CD4-positive, alpha-beta memory T cell (primary cell): ENCODE measurements around the gene TTYH3. TPM values are rescaled to one million over a fixed set of nuclear protein-coding genes. Genes with fewer than 3 reads are reported as not detected.
"Not testable (repeated sequence)": the region's sequence is repeated elsewhere in the genome, so short reads cannot be mapped to it uniquely, and the experiment has no call there.

ENCODE experiments used
- CTCF ChIA-PET: fragments of 350-600 bp; sonication (Branson Sonifier 250); formaldehyde crosslinking; loops from one replicate; lab custom pipeline; 2021; ENCODE audit warnings: inconsistent platforms; ENCODE audit not compliant: partially characterized antibody; lab: Charles Lee
- POLR2A ChIA-PET: fragments of 350-600 bp; sonication (Branson Sonifier 250); formaldehyde crosslinking; loops from one replicate; lab custom pipeline; 2021; ENCODE audit not compliant: partially characterized antibody; lab: Charles Lee
- DNase-seq, 5 donors: peaks; one replicate each; pipeline versions ENCODE4 v3.0.0 to v3.0.0-alpha.2; 2020 to 2022; ENCODE audit warnings: mixed read lengths in 1 of 5
- H3K27ac ChIP-seq: one replicate; pipeline ENCODE4 v1.7.0; 2013; ENCODE audit warnings: low read depth, low read length
- H3K27me3 ChIP-seq: 2 replicates; pipeline ENCODE4 v1.7.0; 2013; ENCODE audit warnings: mild to moderate bottlenecking, low read length, moderate library complexity; ENCODE audit not compliant: insufficient read depth
- H3K36me3 ChIP-seq: 2 replicates; pipeline ENCODE4 v1.7.0; 2013; ENCODE audit warnings: mild to moderate bottlenecking, low read length, moderate library complexity; ENCODE audit not compliant: insufficient read depth
- H3K4me1 ChIP-seq: 2 replicates; pipeline ENCODE4 v1.7.0; 2013; ENCODE audit warnings: mild to moderate bottlenecking, low read length, moderate library complexity; ENCODE audit not compliant: insufficient read depth
- H3K4me3 ChIP-seq, 2 donors: one replicate each; pipeline ENCODE4 v1.7.0; 2013; ENCODE audit warnings: low read length in 2 of 2, mild to moderate bottlenecking in 1 of 2
- H3K9me3 ChIP-seq, 2 donors: one replicate each; pipeline ENCODE4 v1.7.0; 2013; ENCODE audit warnings: low read length in 2 of 2, control low read depth in 1 of 2; ENCODE audit not compliant: control insufficient read depth in 1 of 2
- H3K27ac Mint-ChIP-seq, 7 donors: one replicate each; pipeline ENCODE4 v1.8.0; 2020 to 2021; ENCODE audit warnings: mixed read lengths in 7 of 7, mild to moderate bottlenecking in 6 of 7, inconsistent platforms in 3 of 7, moderate library complexity in 3 of 7
- H3K27me3 Mint-ChIP-seq, 2 donors: one replicate each; pipeline ENCODE4 v1.8.0; 2020 to 2021; ENCODE audit warnings: mixed read lengths in 2 of 2
- H3K36me3 Mint-ChIP-seq, 2 donors: one replicate each; pipeline ENCODE4 v1.8.0; 2020 to 2021; ENCODE audit warnings: mixed read lengths in 2 of 2, inconsistent platforms in 1 of 2, mild to moderate bottlenecking in 1 of 2
- H3K4me1 Mint-ChIP-seq, 4 donors: one replicate each; pipeline ENCODE4 v1.8.0; 2020 to 2021; ENCODE audit warnings: mixed read lengths in 4 of 4, mild to moderate bottlenecking in 1 of 4
- H3K4me3 Mint-ChIP-seq, 8 donors: one replicate each; pipeline ENCODE4 v1.8.0; 2020 to 2021; ENCODE audit warnings: mixed read lengths in 8 of 8, mild to moderate bottlenecking in 7 of 8, moderate library complexity in 6 of 8, inconsistent platforms in 3 of 8
- H3K9me3 Mint-ChIP-seq, 8 donors: one replicate each; pipeline ENCODE4 v1.8.0; 2020 to 2021; ENCODE audit warnings: mixed read lengths in 8 of 8, mild to moderate bottlenecking in 5 of 8, inconsistent platforms in 3 of 8, moderate library complexity in 1 of 8
- intact Hi-C: fragments of 100-400 bp; cut with micrococcal nuclease; formaldehyde crosslinking; loops from one replicate; pipeline ENCODE4 v1.15.1; 2023
- polyA plus RNA-seq, 2 donors: library from polyadenylated mRNA; unstranded; fragments of 300-500 nt; fragmentation: Illumina TruSeq; gene quantifications; one replicate each; pipeline ENCODE4 v1.2.3, GENCODE V29; 2021
- total RNA-seq, 2 experiments: library from RNA; stranded (reverse); gene quantifications; one replicate each; pipeline ENCODE4 v1.2.3, GENCODE V29; 2021

Gene TTYH3
- total and polyA plus RNA-seq, 4 experiments from 2014 or later, result 0.14 to 12.0 (median 5.8) TPM

DNA sequence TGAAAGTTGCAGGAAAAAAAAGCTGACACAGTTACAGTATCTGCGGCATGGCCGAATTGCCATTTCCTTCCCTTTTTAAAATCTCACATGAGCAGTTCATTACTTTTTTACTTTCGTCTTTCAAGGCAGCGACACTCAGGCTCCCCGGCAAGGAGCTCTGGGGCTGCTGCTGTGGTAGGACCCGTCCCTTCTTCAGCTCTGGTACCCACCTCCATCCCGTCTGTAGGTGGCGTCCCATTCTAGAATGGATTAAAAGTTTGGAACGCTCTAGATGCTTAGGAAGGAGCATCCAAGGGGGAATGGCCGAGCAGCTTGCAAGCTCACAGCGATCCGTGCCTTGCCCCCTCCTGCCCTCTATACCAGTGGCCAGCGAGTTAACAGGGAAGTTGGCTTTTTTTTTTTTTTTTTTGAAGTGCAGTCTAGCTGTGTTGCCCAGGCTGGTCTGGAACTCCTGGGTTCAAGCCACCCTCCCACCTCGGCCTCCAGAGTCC is 22.8 kb upstream of the TTYH3 start:
- intact Hi-C loops, result no loop called here
- H3K36me3 Mint-ChIP-seq, result no peaks in the 10 kb centered on the region
- DNase-seq, result peak in 2 of 5 donors; percentile 6 to 17
- no peaks in the 10 kb centered on the region for H3K9me3 Mint-ChIP-seq
- Histone ChIP-seq H3K4me3 (no peak overlapping the region), H3K4me1 (no peaks in the 10 kb centered on the region), H3K36me3 (no peaks in the 10 kb centered on the region), H3K9me3 (no peaks in the 10 kb centered on the region), H3K27me3 (no peaks in the 10 kb centered on the region), H3K27ac (no peak overlapping the region)
- no peaks in the 10 kb centered on the region for H3K27me3 Mint-ChIP-seq
- POLR2A ChIA-PET, result interaction anchor here (1.4 kb wide), 1 partner anchor 23 kb away, joined by 3 read pairs; the partner anchor contains the start of gene TTYH3
- H3K4me1 Mint-ChIP-seq, result peaks cover 0 to 8% (median 3%) of the 10 kb centered on the region in 4 donors
- peak overlapping the region in 1 of 7 donors; percentile 18 for H3K27ac Mint-ChIP-seq
- CTCF ChIA-PET, result interaction anchor here (0.8 to 1.7 kb wide), 8 partner anchors 17 to 158 kb away, joined by 3 to 5 read pairs (median 3); no protein-coding TSS in a partner anchor
- H3K4me3 Mint-ChIP-seq, result peak overlapping the region in 6 of 8 donors; percentile 24 to 63 (median 38)

- H3K36me3 ChIP-seq, H3K9me3 ChIP-seq, H3K4me3 ChIP-seq, H3K27ac Mint-ChIP-seq, H3K27ac ChIP-seq, POLR2A ChIA-PET, H3K36me3 Mint-ChIP-seq, H3K4me1 Mint-ChIP-seq, H3K9me3 Mint-ChIP-seq, H3K4me1 ChIP-seq, H3K4me3 Mint-ChIP-seq, intact Hi-C loops, H3K27me3 Mint-ChIP-seq, DNase-seq, H3K27me3 ChIP-seq: not testable (repeated sequence)
- CTCF ChIA-PET, result interaction anchor here (0.8 to 1.7 kb wide), 2 partner anchors 100 to 101 kb away, joined by 3 to 5 read pairs; no protein-coding TSS in a partner anchor
These were observed 22.1 kb upstream of the TTYH3 start for GRCh38 chr7:2609646-2610045.

GRCh38 chr7:2610466-2610865 is 21.3 kb upstream of the TTYH3 start:
- Mint-ChIP-seq H3K4me1 (peaks cover 0 to 8% (median 3%) of the 10 kb centered on the region in 4 donors), H3K4me3 (no peak overlapping the region), H3K36me3 (no peaks in the 10 kb centered on the region), H3K9me3 (no peaks in the 10 kb centered on the region), H3K27me3 (no peaks in the 10 kb centered on the region), H3K27ac (peak overlapping the region in 1 of 7 donors; percentile 47)
- Histone ChIP-seq H3K27me3 (no peaks in the 10 kb centered on the region), H3K27ac (no peak overlapping the region), H3K4me1 (no peaks in the 10 kb centered on the region), H3K4me3 (no peak overlapping the region), H3K9me3 (no peaks in the 10 kb centered on the region), H3K36me3 (no peaks in the 10 kb centered on the region)
- intact Hi-C loops, result no loop called here
- ChIA-PET CTCF (interaction anchor here (1.0 to 1.7 kb wide), 2 partner anchors 14 to 99 kb away, joined by 3 to 4 read pairs; no protein-coding TSS in a partner anchor), POLR2A (no interaction called here)
- DNase-seq, result no peak

- no peak overlapping the region for H3K4me3 Mint-ChIP-seq
- H3K36me3 Mint-ChIP-seq, result no peaks in the 10 kb centered on the region
- H3K9me3 Mint-ChIP-seq, result no peaks in the 10 kb centered on the region
- no peaks in the 10 kb centered on the region for H3K27me3 ChIP-seq
- H3K4me1 ChIP-seq, result no peaks in the 10 kb centered on the region
- no peak overlapping the region for H3K27ac ChIP-seq
- intact Hi-C loops, result no loop called here
- no peaks in the 10 kb centered on the region for H3K36me3 ChIP-seq
- POLR2A ChIA-PET, result no interaction called here
- no peaks in the 10 kb centered on the region for H3K9me3 ChIP-seq
- H3K27me3 Mint-ChIP-seq, result no peaks in the 10 kb centered on the region
- no peak overlapping the region for H3K27ac Mint-ChIP-seq
- CTCF ChIA-PET, result interaction anchor here (1.0 to 1.7 kb wide), 2 partner anchors 14 to 99 kb away, joined by 3 to 4 read pairs; no protein-coding TSS in a partner anchor
- peaks cover 0 to 8% (median 3%) of the 10 kb centered on the region in 4 donors for H3K4me1 Mint-ChIP-seq
- no peak for DNase-seq
- no peak overlapping the region for H3K4me3 ChIP-seq
These were observed 20.9 kb upstream of the TTYH3 start for GRCh38 chr7:2610898-2611297.

DNA sequence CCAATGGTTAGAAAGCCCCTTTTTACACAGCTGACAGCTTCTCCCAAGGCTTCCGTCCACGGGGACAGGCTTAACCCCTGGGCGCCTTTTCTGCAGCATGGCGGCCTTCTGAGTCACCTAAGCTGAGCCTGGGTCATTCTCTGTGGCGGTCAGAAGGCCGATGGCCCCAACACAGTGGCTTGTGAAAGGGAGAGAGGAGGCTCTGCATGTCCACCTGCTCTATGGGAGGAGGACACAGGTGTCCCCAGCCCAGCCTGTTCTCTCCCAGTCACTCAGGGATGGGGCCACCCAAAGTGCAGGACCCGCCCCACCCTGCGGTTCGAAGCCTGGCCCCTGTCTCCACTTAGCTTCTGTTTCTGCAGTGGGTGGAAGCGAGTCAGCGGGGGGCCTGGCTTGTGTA is 20.4 kb upstream of the TTYH3 start:
- intact Hi-C loops, result no loop called here
- DNase-seq, result no peak
- H3K27me3 ChIP-seq, result no peaks in the 10 kb centered on the region
- no peaks in the 10 kb centered on the region for H3K9me3 Mint-ChIP-seq
- ChIA-PET POLR2A (no interaction called here), CTCF (interaction anchor here (1.2 to 1.7 kb wide), 2 partner anchors 38 to 98 kb away, joined by 3 to 4 read pairs; no protein-coding TSS in a partner anchor)
- peaks cover 0 to 8% (median 3%) of the 10 kb centered on the region in 4 donors for H3K4me1 Mint-ChIP-seq
- H3K4me1 ChIP-seq, result no peaks in the 10 kb centered on the region
- H3K27ac ChIP-seq, result no peak overlapping the region
- H3K4me3 ChIP-seq, result no peak overlapping the region
- H3K27ac Mint-ChIP-seq, result no peak overlapping the region
- no peaks in the 10 kb centered on the region for H3K36me3 ChIP-seq
- H3K27me3 Mint-ChIP-seq, result no peaks in the 10 kb centered on the region
- H3K9me3 ChIP-seq, result no peaks in the 10 kb centered on the region
- H3K4me3 Mint-ChIP-seq, result no peak overlapping the region
- no peaks in the 10 kb centered on the region for H3K36me3 Mint-ChIP-seq

DNA sequence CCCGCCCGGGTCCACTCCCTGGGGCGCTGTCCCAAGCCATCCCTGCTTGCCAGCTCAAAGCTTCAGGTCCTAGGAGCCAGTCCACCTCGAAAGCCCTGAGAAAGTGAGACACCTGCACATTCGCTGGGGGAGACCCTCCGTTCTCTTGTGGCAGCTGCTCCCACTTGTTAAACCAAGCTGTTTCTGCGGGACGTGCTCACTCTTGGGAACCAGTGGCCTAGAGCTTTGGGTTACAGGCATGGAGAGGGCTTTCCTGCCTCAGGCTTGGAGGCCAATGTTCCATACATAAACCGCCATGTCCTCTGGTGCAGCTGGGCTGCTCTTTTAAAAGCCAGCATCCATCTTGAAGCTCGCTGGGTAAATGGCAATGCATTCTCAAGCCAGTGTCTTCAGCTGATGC is 19.9 kb upstream of the TTYH3 start:
- no peak for DNase-seq
- Mint-ChIP-seq H3K27ac (no peak overlapping the region), H3K36me3 (no peaks in the 10 kb centered on the region), H3K9me3 (no peaks in the 10 kb centered on the region), H3K4me3 (no peak overlapping the region), H3K4me1 (peaks cover 0 to 8% (median 3%) of the 10 kb centered on the region in 4 donors), H3K27me3 (no peaks in the 10 kb centered on the region)
- ChIA-PET CTCF (interaction anchor here (0.9 to 1.7 kb wide), 4 partner anchors 11 to 98 kb away, joined by 3 to 4 read pairs (median 3); no protein-coding TSS in a partner anchor), POLR2A (no interaction called here)
- H3K4me1 ChIP-seq, result no peaks in the 10 kb centered on the region
- intact Hi-C loops, result no loop called here
- H3K27me3 ChIP-seq, result no peaks in the 10 kb centered on the region
- no peak overlapping the region for H3K4me3 ChIP-seq
- no peaks in the 10 kb centered on the region for H3K9me3 ChIP-seq
- no peak overlapping the region for H3K27ac ChIP-seq
- no peaks in the 10 kb centered on the region for H3K36me3 ChIP-seq

DNA sequence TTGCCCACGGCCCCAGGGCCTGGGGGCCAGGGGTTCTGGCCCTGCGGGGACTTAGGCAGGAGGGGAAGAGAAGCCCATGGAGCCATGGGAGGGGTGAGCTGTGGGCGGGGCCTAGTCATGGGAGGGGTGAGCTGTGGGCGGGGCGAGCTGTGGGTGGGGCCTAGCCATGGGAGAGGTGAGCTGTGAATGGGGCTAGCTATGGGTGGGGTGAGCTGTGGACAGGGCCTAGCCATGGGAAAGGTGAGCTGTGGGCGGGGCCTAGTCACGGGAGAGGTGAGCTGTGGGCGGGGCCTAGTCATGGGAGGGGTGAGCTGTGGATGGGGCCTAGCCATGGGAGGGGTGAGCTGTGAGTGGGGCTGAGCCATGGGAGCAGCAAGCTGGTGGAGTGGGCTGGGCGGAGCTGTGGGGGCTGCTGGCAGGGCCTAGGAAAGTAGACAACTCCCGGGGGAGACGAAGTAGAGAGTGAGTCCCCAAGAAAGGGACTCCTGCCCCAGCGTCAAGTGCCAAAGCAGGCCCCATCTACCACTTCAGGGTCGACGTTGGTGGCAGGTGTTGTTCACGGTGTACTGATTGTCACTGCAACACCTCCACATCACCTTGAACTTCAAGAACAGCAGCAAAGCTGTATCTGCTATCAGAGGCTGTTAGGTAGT is 19.2 kb upstream of the TTYH3 start:
- Mint-ChIP-seq H3K4me3 (no peak overlapping the region), H3K9me3 (no peaks in the 10 kb centered on the region), H3K27ac (peak overlapping the region in 1 of 7 donors; percentile 30), H3K27me3 (no peaks in the 10 kb centered on the region), H3K4me1 (peaks cover 0 to 6% (median 3%) of the 10 kb centered on the region in 4 donors), H3K36me3 (no peaks in the 10 kb centered on the region)
- POLR2A ChIA-PET, result no interaction called here
- Histone ChIP-seq H3K9me3 (no peaks in the 10 kb centered on the region), H3K4me1 (no peaks in the 10 kb centered on the region), H3K27ac (no peak overlapping the region), H3K27me3 (no peaks in the 10 kb centered on the region), H3K4me3 (no peak overlapping the region), H3K36me3 (no peaks in the 10 kb centered on the region)
- CTCF ChIA-PET, result interaction anchor here (0.9 to 1.2 kb wide), 3 partner anchors 12 to 59 kb away, joined by 3 read pairs; no protein-coding TSS in a partner anchor
- no peak for DNase-seq
- intact Hi-C loops, result no loop called here
